ENCODE data around the gene FGF14.
"Not testable (repeated sequence)": the region's sequence is repeated elsewhere in the genome, so short reads cannot be mapped to it uniquely, and the experiment has no call there.

Gene FGF14

DNA sequence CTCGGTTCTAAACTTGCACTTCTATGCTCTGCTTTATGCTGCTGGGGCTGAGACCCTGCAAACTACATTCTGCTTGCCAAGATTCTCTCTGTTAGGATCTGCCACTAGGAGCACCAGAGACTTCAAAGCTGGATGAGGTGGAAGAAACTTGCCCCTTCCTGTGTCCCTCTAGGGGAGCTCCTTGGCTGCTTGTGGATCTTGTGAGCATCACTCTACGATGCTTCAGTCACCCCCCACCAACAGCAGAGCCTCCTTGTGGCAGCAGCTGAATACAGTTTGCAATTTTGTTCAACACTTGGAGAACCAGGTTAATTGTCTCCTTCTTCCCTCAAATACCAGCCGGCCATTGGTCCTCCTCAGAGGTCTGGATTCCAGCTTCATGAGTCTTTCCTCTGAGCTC, 310.6 kb downstream of the FGF14 start:
- in situ Hi-C loops (cut with HindIII; ENCODE audit: low pct_ligation_motif_present, low sequenced_read_pairs): no loop called here
- no peaks in the 10 kb centered on the region for H3K36me3 ChIP-seq (replicated peaks)
- no peak overlapping the region for H3K4me3 ChIP-seq (ENCODE audit: low read depth, low read length)
- no peak overlapping the region for H3K27ac ChIP-seq
- no peaks in the 10 kb centered on the region for H3K27me3 ChIP-seq (replicated peaks)
- peak; percentile 7 for DNase-seq
- TF ChIP-seq, protein P1, sequence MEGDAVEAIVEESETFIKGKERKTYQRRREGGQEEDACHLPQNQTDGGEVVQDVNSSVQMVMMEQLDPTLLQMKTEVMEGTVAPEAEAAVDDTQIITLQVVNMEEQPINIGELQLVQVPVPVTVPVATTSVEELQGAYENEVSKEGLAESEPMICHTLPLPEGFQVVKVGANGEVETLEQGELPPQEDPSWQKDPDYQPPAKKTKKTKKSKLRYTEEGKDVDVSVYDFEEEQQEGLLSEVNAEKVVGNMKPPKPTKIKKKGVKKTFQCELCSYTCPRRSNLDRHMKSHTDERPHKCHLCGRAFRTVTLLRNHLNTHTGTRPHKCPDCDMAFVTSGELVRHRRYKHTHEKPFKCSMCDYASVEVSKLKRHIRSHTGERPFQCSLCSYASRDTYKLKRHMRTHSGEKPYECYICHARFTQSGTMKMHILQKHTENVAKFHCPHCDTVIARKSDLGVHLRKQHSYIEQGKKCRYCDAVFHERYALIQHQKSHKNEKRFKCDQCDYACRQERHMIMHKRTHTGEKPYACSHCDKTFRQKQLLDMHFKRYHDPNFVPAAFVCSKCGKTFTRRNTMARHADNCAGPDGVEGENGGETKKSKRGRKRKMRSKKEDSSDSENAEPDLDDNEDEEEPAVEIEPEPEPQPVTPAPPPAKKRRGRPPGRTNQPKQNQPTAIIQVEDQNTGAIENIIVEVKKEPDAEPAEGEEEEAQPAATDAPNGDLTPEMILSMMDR (IDR thresholded peaks at IDR 0.05; ENCODE audit: low read depth, low read length, missing control alignments): peak; percentile 50

- H3K36me3 ChIP-seq (replicated peaks): no peaks in the 10 kb centered on the region
- no peak overlapping the region for H3K27ac ChIP-seq
- TF ChIP-seq, protein P1 (IDR thresholded peaks at IDR 0.05; ENCODE audit: low read depth, low read length, missing control alignments): no peak
- in situ Hi-C loops (cut with HindIII; ENCODE audit: low pct_ligation_motif_present, low sequenced_read_pairs): no loop called here
- no peak for DNase-seq
- no peaks in the 10 kb centered on the region for H3K27me3 ChIP-seq (replicated peaks)
- no peak overlapping the region for H3K4me3 ChIP-seq (ENCODE audit: low read depth, low read length)
These were observed 311.3 kb downstream of the FGF14 start for GRCh38 chr13:102090532-102090931.

- TF ChIP-seq, protein P1 (IDR thresholded peaks at IDR 0.05; ENCODE audit: low read depth, low read length, missing control alignments): no peak
- H3K36me3 ChIP-seq (replicated peaks): no peaks in the 10 kb centered on the region
These were observed 312.1 kb downstream of the FGF14 start for GRCh38 chr13:102089722-102090121.

DNA sequence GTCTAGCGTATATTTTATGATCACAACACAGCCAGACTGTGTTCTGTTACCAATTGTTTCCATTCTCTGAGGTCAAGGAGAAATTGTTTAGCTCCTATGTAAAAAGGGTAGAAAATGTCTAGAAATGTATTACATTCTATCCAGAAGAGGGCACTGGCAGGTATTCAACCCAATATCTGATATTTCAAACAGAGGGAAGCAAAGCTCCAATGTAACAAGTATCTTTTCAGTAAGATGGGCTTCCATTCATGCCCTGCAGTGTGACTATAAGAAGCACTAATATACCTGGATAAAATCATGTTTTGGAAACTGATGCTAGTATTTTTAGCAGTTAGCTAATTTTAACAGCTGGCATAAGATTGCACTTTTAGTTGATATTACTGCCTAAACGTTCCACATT, 312.7 kb downstream of the FGF14 start:
- DNase-seq: no peak
- in situ Hi-C loops (cut with HindIII; ENCODE audit: low pct_ligation_motif_present, low sequenced_read_pairs): no loop called here
- no peak overlapping the region for H3K4me3 ChIP-seq (ENCODE audit: low read depth, low read length)
- H3K27ac ChIP-seq: no peak overlapping the region
- H3K27me3 ChIP-seq (replicated peaks): no peaks in the 10 kb centered on the region
- TF ChIP-seq, protein P1 (IDR thresholded peaks at IDR 0.05; ENCODE audit: low read depth, low read length, missing control alignments): no peak
- H3K36me3 ChIP-seq (replicated peaks): no peaks in the 10 kb centered on the region

More at GRCh38 chr13:102089722-102090121, 312.1 kb downstream of the FGF14 start:
- Histone ChIP-seq H3K27ac (no peak overlapping the region), H3K4me3 (ENCODE audit: low read depth, low read length) (no peak overlapping the region), H3K27me3 (replicated peaks) (no peaks in the 10 kb centered on the region)
- no peak for DNase-seq
- in situ Hi-C loops (cut with HindIII; ENCODE audit: low pct_ligation_motif_present, low sequenced_read_pairs): no loop called here

DNA sequence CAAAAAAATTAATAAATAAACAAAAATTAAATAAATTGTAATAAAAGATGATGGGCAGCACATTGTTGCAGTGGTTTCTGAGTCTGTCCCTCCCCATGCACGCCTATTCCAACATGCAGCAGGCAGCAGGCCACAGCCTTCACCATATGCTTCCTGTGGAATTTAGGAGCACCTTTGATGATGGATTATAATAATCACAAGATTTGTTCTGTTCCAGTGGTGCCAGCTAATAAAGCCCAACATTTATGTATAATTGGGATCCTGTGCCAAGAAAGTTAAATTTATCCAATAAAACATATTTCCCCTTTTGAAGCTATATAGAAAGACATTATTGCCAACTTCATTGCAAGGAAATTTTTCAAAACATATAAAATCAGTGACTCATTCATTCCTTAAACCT, 328.6 kb downstream of the FGF14 start:
- TF ChIP-seq, protein P1 (IDR thresholded peaks at IDR 0.05; ENCODE audit: low read depth, low read length, missing control alignments): no peak
- in situ Hi-C loops (cut with HindIII; ENCODE audit: low pct_ligation_motif_present, low sequenced_read_pairs): no loop called here
- no peak for DNase-seq
- Histone ChIP-seq H3K27me3 (replicated peaks) (no peaks in the 10 kb centered on the region), H3K4me3 (ENCODE audit: low read depth, low read length) (no peak overlapping the region), H3K36me3 (replicated peaks) (no peaks in the 10 kb centered on the region), H3K27ac (no peak overlapping the region)

- no peak for DNase-seq
- H3K27ac ChIP-seq: no peak overlapping the region
- no peaks in the 10 kb centered on the region for H3K36me3 ChIP-seq (replicated peaks)
- H3K27me3 ChIP-seq (replicated peaks): no peaks in the 10 kb centered on the region
- in situ Hi-C loops (cut with HindIII; ENCODE audit: low pct_ligation_motif_present, low sequenced_read_pairs): no loop called here
- TF ChIP-seq, protein P1 (IDR thresholded peaks at IDR 0.05; ENCODE audit: low read depth, low read length, missing control alignments): no peak
- no peak overlapping the region for H3K4me3 ChIP-seq (ENCODE audit: low read depth, low read length)
These were observed 330.1 kb downstream of the FGF14 start for GRCh38 chr13:102071711-102072110.

DNA sequence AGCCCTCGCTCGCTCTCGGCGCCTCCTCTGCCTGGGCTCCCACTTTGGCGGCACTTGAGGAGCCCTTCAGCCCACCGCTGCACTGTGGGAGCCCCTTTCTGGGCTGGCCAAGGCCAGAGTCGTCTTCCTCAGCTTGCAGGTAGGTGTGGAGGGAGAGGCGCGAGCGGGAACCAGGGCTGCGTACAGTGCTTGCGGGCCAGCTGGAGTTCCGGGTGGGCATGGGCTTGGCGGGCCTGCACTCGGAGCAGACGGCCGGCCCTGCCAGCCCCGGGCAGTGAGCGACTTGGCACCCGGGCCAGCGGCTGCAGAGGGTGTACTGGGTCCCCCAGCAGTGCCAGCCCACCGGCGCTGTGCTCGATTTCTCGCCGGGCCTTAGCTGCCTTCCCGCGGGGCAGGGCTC, 333.5 kb downstream of the FGF14 start:
- H3K4me3 ChIP-seq (ENCODE audit: low read depth, low read length); DNase-seq; H3K27me3 ChIP-seq (replicated peaks); H3K27ac ChIP-seq; in situ Hi-C loops (cut with HindIII; ENCODE audit: low pct_ligation_motif_present, low sequenced_read_pairs); H3K36me3 ChIP-seq (replicated peaks): not testable (repeated sequence)

Measured in brain microvascular endothelial cell (primary cell).